Kidney (tissue), 14 donors: ENCODE results near the gene EVC2. TPM values are rescaled to one million over a fixed set of nuclear protein-coding genes. Genes with fewer than 3 reads are reported as not detected.

Experiments
- DNase-seq, 5 donors: peaks; one replicate each; pipeline ENCODE4 v3.0.0-alpha.2; 2013 to 2020
- FAIRE-seq: peaks from 2 replicates; lab custom pipeline; 2012; peaks lifted over from hg19 to GRCh38; lab: Jason Lieb, UNC
- H3K27ac ChIP-seq, 2 donors: one replicate each; pipeline ENCODE4 v1.7.0; 2013; ENCODE audit warnings: low read depth in 2 of 2, low read length in 2 of 2, inconsistent platforms in 1 of 2
- H3K27me3 ChIP-seq: one replicate; pipeline ENCODE4 v1.7.1; 2013; ENCODE audit warnings: low read length, inconsistent platforms; ENCODE audit not compliant: control insufficient read depth, insufficient read depth
- H3K36me3 ChIP-seq, 3 donors: one replicate each; pipeline versions ENCODE4 v1.7.0 to v1.7.1; 2013; ENCODE audit warnings: low read length in 3 of 3, control low read depth in 1 of 3, inconsistent platforms in 1 of 3; ENCODE audit not compliant: insufficient read depth in 3 of 3, control insufficient read depth in 2 of 3
- H3K4me1 ChIP-seq, 3 donors: one replicate each; pipeline versions ENCODE4 v1.7.0 to v1.7.1; 2013; ENCODE audit warnings: low read length in 3 of 3, inconsistent platforms in 1 of 3, low read depth in 1 of 3; ENCODE audit not compliant: control insufficient read depth in 2 of 3, insufficient read depth in 2 of 3
- H3K4me3 ChIP-seq, 3 donors: one replicate each; pipeline versions ENCODE4 v1.7.0 to v1.8.1; 2013; ENCODE audit warnings: low read length in 3 of 3, control low read depth in 1 of 3, inconsistent platforms in 1 of 3
- H3K9ac ChIP-seq, 3 donors: one replicate each; pipeline versions ENCODE4 v1.7.0 to v1.7.1; 2013; ENCODE audit warnings: low read length in 3 of 3, control low read depth in 1 of 3, inconsistent platforms in 1 of 3
- H3K9me3 ChIP-seq, 3 donors: one replicate each; pipeline versions ENCODE4 v1.7.0 to v1.7.1; 2013; ENCODE audit warnings: low read length in 3 of 3, control low read depth in 1 of 3, inconsistent platforms in 1 of 3; ENCODE audit not compliant: control insufficient read depth in 2 of 3, insufficient read depth in 1 of 3
- intact Hi-C: fragments of 100-400 bp; cut with DNase I; formaldehyde crosslinking; loops from one replicate; pipeline ENCODE4 v1.11.1; 2022
- polyA plus RNA-seq: library from polyadenylated mRNA; stranded (reverse); fragments of 350-450 nt; fragmentation: Illumina TruSeq; extraction: RNeasy Lipid Tissue Mini Kit (QIAGEN cat#74804); gene quantifications from one replicate; pipeline ENCODE4 v1.2.3, GENCODE V29; 2014; ENCODE audit warnings: low read depth, low replicate concordance; ENCODE audit not compliant: insufficient read depth
- total RNA-seq: library from RNA; stranded (reverse); fragmentation: NEBNext Ultra II Directional; extraction: Animal tissue kit (Norgen Biotek cat#: 25700); gene quantifications from one replicate; pipeline ENCODE4 v1.2.1, GENCODE V29; 2021
- TF ChIP-seq, protein P1 (sequence below): IDR thresholded peaks from 3 replicates; pipeline ENCODE4 v1.5.1; 2012; ENCODE audit warnings: mild to moderate bottlenecking, moderate library complexity, borderline replicate concordance; ENCODE audit not compliant: insufficient read depth; ENCODE audit errors: extremely low read depth
- donor health status: control.
- donor health status: control.
- donor health status: control.
- donor health status: control.
- donor health status: control.
- donor health status: DM: yes; HTN: yes; CAD: no.
- donor health status: Normal renal cell carcinoma (clear cell type).

The EVC2 gene
- total and polyA plus RNA-seq, 2 donors from 2014 or later = 1.6 to 8.7 TPM

DNA sequence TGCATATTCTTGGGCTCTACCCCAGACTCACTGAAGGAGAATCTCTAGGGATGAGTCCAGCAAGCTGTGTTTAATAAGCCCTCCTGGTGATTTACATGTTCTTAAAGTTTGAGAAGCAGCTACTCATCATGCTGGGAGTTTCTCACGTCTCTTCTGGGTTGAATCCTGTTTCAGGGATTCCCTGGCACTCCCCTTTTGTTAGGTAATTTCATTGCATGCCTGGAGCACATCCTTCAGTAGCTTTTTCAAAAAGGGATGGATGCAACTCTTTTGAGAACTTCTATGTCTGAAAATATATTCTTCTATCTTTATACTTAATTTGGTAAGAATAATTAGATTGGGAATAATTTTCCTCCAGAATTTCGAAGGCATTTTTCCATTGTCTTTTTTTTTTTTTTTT, 7.0 kb upstream of the EVC2 start:
- H3K4me3 ChIP-seq = no peak overlapping the region
- TF ChIP-seq, protein P1, sequence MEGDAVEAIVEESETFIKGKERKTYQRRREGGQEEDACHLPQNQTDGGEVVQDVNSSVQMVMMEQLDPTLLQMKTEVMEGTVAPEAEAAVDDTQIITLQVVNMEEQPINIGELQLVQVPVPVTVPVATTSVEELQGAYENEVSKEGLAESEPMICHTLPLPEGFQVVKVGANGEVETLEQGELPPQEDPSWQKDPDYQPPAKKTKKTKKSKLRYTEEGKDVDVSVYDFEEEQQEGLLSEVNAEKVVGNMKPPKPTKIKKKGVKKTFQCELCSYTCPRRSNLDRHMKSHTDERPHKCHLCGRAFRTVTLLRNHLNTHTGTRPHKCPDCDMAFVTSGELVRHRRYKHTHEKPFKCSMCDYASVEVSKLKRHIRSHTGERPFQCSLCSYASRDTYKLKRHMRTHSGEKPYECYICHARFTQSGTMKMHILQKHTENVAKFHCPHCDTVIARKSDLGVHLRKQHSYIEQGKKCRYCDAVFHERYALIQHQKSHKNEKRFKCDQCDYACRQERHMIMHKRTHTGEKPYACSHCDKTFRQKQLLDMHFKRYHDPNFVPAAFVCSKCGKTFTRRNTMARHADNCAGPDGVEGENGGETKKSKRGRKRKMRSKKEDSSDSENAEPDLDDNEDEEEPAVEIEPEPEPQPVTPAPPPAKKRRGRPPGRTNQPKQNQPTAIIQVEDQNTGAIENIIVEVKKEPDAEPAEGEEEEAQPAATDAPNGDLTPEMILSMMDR = no peak
- FAIRE-seq = no peak
- no peak for DNase-seq
- peaks cover 0 to 4% (median 0%) of the 10 kb centered on the region in 3 donors for H3K9me3 ChIP-seq
- H3K27me3 ChIP-seq = no peaks in the 10 kb centered on the region
- H3K4me1 ChIP-seq = peaks cover 0 to 46% (median 40%) of the 10 kb centered on the region in 3 donors
- no peak overlapping the region for H3K27ac ChIP-seq
- no peaks in the 10 kb centered on the region for H3K36me3 ChIP-seq
- intact Hi-C loops = no loop called here
- H3K9ac ChIP-seq = no peak overlapping the region

DNA sequence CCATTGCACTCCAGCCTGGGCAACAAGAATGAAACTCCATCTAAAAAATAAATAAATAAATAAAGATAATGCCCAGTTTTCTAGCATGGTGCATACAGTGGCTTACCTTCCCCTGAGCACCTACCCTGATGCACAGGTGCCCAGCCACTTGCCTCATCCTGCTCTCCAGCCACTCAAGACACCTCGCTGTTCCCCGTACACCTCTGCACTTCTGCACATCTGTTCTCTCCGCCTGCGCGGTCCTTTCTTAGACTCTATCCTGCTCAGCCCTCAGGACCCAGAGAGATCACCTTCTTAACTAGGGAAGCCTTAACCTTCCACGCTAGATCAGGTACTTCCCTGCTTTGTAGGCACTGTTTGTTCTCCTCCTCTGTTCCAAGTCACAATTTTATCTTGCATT, 5.5 kb upstream of the EVC2 start:
- Histone ChIP-seq H3K4me1 (peaks cover 0 to 36% (median 30%) of the 10 kb centered on the region in 3 donors), H3K9ac (no peak overlapping the region), H3K27me3 (no peaks in the 10 kb centered on the region), H3K36me3 (no peaks in the 10 kb centered on the region), H3K9me3 (peaks cover 0 to 4% (median 0%) of the 10 kb centered on the region in 3 donors), H3K4me3 (peak overlapping the region in 1 of 3 donors; percentile 35), H3K27ac (no peak overlapping the region)
- TF ChIP-seq, protein P1 = no peak
- intact Hi-C loops = no loop called here
- FAIRE-seq (no peak), DNase-seq (no peak)

GRCh38 chr4:5712931-5713330, 4.6 kb upstream of the EVC2 start:
- Histone ChIP-seq H3K4me3 (peak overlapping the region in 2 of 3 donors; percentile 32 to 89), H3K27ac (no peak overlapping the region), H3K27me3 (no peaks in the 10 kb centered on the region), H3K4me1 (peaks cover 0 to 30% (median 25%) of the 10 kb centered on the region in 3 donors), H3K9ac (peak overlapping the region in 1 of 3 donors; percentile 82), H3K9me3 (peaks cover 0 to 4% (median 0%) of the 10 kb centered on the region in 3 donors), H3K36me3 (no peaks in the 10 kb centered on the region)
- no peak for DNase-seq
- FAIRE-seq = no peak
- intact Hi-C loops = no loop called here
- TF ChIP-seq, protein P1 = no peak

DNA sequence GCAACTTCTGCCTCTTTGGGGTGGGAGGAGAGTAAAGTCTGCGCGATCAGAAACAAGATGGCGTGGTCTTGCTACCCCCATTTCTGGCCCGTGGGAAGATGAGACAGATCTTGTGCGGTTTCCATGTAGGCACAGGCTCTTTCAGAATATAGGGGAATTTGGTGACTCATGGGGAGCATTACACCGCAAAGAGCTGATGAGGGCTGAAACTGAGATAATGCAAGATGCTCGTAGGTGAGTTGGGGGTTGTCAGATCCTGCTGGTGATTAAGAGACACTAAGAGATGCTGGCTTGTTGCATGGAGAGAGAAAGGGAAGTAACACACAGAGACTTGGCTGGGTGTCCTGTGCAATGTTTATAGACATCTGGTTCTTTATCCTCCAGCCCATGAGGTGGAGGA, 4.2 kb upstream of the EVC2 start:
- Histone ChIP-seq H3K36me3 (no peaks in the 10 kb centered on the region), H3K9ac (peak overlapping the region in 1 of 3 donors; percentile 82), H3K4me3 (peak overlapping the region in 2 of 3 donors; percentile 32 to 89), H3K27ac (no peak overlapping the region), H3K9me3 (peaks cover 0 to 4% (median 0%) of the 10 kb centered on the region in 3 donors), H3K27me3 (no peaks in the 10 kb centered on the region), H3K4me1 (peaks cover 0 to 30% (median 25%) of the 10 kb centered on the region in 3 donors)
- intact Hi-C loops = no loop called here
- FAIRE-seq = no peak
- no peak for DNase-seq
- TF ChIP-seq, protein P1 = no peak
